Stimulated activated CD8-positive, alpha-beta memory T cell treated with anti-CD3 and anti-CD28 coated beads, Interleukin-4, amount 100 ng/mL, for 24 hours (primary cell): ENCODE results near the gene PROX1.

Experiments
- DNase-seq: peaks from one replicate; pipeline ENCODE4 v3.0.0-alpha.2; 2020; ENCODE audit warnings: low read depth

PROX1 gene

DNA sequence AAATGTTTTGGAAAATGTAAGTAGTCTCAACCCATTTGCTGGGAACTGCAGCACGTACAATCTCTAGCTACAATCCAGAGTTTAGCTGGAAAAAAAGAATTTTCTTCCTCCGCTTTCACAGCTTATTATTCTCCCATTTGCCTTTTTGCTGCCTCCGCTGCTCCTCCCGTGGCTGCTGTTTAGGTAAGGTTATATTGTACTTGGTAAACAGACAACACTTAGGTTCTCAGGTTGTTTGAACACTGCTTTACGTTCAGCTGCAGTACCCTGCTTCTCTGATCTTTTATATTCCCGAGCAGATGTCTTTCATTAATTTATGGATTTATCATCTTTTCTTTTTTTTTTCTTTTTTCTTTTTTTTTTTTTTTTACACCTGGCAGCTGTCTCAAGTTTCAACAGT lies 14.3 kb downstream of the PROX1 start:
- DNase-seq: no peak

DNA sequence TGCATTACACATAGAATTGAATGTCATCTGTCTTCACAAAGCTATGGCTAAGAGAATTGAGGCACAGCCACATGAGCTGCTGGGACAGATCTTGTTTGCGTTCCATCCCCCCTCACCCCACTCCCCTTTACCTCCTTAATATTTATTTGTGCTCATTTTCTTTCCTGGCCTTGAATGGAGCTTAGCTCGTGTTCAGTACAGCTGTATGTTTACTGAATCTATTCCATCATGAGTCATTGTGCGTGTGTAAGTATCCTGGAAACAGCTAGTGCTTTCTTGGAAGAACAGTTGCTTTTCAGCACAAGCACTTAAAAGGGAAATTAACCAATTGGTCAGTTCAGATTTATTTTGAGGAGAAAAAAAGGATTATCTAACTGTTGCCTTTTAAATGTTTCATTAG lies 14.7 kb downstream of the PROX1 start:
- DNase-seq: no peak

DNA sequence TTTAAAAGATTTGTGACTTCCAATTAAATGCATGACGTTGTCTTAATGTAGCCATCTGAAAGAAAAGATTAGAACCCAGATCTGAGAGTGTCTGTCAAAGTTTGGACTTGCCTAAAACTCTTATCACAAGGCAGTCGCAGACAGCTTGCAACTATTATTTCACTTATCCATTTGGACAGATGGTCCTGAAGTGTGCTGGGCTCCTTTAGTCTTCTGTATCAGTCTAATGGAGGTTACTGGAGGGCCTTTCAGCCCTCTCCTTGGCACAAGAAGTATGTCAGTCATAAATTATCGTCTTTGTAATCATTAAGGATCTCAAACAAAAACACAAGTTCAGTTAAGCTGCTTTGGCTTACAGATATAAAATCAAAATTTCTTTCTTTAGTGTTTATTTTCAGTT lies 15.5 kb downstream of the PROX1 start:
- DNase-seq: no peak

DNA sequence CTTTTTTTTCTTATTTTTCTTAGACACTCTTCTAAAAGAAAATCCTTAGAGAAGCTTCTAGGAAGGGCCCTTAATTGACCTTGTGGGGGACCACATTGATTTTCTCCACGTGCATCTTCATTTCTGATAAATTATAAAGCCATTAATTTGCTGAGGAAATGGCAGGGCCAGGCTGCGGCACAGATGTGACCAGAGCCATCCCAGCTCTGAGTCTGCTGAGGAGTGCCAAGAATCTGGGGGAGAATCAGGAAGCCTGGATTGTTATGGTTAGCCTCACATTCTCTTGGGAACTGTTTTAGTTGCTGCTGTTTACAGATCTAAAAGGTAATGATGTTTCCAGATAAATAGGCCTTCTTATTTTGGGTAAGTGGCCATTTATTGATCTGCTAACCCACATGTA lies 16.2 kb downstream of the PROX1 start:
- DNase-seq: no peak

DNA sequence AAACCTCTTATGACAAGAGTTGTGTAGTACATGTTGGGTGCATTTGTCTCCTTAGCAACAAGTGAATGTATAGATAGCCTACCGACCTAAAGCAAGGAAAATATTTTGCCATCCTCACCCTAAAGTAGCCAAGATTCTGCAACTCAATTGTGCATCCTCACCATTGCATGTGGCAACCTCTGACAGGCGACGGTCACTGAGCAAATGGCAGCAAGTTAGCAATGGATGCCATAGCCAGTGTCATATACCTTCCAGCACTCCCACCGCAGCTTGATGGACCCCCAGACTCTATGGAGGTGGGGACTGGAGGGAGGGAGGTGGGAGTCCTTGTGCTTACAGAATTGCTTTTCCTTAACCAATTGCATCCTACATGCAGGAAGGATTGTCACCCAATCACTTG lies 17.0 kb downstream of the PROX1 start:
- DNase-seq: no peak

DNA sequence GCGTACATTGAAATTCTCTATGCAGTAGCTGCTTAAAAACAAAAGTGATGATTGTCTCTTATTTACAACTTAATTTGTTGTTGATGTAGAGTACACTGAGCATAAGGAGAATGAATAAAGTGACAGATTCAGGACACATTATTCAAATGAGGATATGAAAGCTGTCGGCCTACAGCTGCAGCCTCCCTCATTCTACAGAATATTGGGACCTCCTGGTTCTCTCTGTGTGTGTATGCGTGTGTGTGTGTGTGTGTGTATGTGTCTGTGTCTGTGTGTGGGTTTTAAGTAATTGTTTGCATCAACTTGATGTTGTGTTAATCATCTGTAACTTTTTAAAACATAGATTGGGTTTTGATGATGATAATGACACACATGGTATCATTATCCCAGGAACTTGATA lies 17.9 kb downstream of the PROX1 start:
- no peak for DNase-seq

DNA sequence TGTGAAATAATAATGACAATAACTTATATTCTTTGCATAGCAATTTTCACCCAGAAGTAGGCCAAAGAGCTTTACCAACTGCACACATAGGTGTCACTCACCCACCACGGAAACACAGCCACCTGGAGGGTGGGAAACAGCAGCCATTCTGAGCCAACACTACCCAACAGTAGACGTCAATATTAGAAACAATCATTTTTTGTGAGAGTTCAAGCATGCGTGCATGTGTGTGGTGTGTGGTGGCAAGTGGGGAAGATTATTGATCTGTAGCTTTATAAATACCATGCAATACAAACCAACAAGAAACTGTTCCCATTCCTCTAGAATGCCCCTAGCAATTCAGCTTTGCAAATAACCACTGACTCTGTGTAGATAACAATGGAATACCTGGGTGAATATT lies 19.1 kb downstream of the PROX1 start:
- no peak for DNase-seq

DNA sequence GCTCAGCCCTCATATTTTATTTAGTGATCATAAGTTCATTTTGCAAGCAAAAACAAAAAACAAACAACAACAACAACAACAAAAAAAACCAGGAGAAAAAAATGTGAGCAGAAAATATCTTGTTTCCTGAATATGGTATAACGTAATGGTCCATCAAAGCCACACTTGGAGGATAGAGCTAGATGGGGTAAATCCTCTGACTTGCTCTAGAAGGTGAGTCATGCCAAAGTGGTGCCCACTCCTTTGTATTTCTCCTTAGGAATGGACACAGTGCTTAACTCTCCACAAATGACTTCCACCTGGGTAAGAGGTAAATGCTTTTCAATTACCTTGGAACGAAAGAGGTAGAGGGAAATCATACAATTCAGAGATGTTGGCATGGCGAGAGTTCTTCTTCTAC lies 20.6 kb downstream of the PROX1 start:
- no peak for DNase-seq

DNA sequence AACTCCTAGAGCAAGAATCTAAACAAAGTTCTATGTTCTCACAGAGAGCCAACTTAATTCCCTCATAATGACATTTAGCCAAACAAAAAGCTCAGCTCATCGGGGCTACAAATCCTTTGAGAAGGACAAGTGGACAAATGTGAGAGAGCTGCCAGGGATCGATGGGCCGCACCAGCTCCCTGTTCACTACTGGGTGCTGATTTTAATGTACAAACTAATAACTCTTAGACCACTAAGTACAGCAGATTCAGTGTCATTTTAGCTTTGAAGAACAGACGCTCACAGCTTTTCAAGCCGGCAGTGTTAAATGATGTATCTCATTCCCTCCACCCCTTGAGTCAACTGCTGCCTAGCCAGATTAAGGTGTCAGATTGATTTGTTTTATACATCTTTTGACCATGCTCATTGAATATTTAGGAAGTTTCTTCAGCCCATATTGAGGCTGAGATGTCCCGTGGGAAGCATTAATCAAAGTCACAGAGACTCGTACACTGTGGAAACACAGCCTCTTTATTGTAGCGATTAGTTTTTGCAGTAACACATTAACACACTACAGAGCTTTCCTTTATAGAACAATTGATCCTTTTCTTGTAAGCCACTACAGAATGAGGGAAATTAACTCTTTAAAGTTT lies 21.1 kb downstream of the PROX1 start:
- no peak for DNase-seq

DNA sequence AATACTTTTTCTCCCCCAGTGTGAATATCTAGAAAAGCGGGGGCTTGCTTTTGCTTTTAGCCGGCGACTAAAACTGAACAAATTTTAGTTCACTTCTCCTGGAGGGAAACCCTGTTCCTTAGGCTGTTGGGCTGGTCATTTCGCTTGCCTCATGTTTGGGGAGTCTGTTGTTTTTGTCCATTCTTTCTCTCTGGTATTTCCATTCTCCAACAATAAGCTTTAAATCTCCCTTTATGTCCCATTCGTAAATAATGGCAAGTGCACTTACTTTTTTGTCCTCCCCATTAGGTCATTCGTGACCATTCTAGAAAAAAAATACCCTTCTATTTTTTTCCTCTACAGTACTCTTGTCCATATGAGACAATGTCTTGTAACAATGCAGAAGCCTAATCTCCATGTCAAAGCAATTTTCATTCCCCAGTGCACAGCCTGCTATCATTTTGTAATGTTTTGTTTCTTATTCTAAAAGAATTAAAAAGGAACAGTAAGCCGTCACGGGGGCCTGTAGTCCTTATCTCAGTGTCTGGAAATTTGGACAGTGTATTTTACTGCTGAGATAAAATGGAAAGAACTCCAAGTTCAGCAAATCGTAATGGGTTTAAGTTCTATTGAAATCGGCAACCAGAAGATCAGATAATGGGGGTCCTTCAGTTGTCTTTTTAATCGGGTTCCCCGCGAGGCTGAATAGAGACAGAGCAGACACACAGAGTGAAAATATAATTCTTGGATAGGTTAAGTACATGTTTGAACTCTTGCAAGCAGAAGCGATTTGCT lies 21.8 kb downstream of the PROX1 start:
- DNase-seq: no peak

DNA sequence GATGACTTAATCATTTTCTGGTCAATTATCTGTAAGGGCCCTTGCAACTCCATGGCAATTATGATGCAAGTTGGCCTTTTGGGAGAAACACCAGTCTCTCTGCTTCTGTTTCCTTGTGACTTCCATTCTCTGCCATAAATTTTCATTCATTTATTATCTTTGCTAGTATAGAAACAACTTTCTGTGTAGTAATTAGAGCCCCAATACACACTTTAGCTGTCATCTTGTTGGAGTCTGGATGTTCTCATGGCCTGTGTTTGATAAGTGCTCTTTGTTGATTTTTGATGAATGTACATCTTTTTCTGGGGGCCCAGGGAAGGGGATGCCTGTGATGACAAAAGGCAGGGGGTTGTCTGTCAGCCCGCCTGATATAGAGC lies 22.4 kb downstream of the PROX1 start:
- DNase-seq: no peak

DNA sequence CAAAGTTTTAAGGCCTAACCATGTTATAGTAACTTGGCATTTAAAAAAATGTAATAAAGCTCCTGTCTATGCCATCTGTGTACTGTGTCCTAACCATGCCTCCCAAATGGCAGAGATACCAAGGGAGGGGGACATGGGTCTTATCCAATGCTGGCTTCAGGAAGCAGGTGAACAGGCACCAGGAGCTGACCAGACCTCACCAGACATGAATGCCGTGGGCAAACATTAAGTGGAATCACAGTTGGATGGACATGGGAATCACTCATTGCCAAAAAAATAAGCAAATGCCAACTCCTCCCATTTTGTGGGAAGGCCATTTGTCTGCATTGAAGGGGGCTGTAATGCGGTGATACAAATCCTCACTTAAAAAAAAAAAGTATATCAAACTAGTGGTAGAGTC lies 22.9 kb downstream of the PROX1 start:
- DNase-seq: no peak

DNA sequence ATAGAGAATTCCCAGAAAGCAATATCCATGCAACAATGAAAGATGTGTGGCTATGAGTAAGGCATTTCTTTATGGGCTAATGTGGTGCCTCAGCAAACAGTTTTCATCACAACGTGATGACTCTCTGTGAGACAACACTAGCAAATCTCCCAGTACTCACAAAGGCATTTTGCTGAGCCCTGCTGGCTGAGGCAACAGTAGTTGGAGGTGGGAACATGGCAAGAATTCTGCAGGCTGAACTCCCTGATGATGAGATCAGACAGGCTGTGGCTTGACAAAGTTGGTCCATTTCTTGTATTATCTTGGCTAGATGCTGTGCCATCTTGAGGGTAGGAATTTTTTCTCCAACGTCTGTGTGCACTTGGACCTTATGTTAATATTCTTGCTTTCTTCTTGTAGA lies 24.6 kb downstream of the PROX1 start:
- DNase-seq: no peak

DNA sequence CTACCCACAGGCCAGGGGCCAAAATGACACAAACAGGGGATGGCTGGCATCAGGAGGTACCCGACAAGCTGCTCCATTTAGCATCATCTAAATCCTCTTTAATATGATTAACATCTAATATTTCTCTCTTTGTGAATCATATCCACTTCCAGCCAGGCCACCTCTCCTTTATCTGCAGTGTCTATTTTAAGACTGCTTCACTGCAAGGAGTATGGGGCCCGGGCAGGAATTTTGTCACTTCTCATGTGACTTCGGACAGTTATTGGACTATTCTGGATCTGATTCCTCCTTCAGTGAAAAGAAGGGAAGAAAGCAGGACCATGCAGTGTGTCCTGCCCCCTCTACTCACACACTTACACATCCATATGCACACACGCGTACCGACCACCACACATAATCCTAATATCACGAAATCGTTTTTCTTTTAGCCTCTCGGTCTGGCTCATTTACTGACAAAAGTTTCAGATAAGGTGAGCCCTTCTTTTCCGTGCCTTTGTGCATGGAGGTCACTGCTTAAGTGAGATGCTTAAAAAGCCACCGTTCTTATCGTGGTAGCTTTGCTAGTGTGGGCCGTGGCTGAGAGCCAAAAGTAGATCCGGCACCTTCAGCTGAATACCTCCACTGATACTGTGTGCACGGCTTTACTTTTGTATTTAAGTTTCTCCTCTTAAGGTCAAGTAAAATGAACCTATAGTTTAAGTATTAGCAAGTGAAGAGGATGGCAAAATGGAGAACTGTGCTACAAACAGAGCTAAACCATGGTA lies 26.0 kb downstream of the PROX1 start:
- DNase-seq: no peak

DNA sequence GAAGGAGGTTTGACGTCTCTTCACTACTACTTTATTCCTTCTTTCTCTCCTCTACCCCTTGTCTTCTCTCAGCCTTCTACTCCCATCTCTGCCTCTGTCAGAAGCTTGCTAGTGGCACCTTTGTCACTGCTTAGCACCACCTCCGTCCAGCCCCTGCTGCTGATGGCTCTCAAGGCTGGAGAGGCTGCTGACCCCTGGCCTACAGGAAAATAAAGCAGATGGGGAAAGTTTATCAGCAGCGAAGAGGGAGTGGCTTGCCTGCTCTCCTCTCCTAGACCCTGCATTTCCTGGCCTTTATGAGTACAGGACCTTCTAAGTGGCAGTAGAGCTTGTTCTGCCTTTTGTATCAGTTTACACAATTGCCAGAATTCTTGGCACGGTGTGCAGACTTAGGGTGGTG lies 27.0 kb downstream of the PROX1 start:
- DNase-seq: no peak

DNA sequence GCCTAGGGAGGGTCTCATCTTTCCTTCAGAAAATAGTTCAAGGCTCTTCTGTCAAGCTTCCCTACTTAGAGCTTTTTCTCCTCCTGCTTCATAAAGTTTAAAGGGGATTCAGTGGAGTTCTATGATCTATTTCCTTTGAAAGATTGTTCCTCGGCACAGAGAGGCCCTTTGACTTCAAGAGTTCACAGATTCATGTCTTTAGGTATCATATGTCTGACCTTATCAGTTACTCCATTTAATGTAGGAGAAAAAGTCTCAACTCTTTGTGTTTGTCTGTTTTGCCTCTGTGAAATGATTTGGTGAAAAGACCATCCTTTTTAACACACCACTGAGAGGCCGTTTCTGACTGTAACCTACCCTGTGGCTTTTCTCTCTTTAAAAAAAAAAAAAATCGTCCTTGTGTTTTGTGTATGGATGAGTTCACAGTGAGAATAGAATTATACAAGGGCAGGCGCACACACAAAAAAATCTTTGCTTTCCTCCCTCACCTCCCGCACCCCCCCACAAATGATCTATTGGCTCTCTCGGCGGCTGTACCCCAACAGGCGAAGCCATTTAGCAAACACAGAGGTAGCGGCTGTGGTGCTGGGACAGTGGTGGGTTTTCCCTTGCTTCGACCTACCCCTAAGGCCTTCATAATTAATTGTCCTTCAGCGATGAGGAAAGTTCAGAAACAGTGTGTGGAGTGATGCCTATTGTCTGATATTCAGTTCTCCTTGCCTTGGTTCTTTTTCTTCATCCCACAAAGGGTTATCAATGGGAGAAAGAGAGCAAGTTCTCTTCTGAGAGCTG lies 29.6 kb downstream of the PROX1 start:
- DNase-seq: no peak

DNA sequence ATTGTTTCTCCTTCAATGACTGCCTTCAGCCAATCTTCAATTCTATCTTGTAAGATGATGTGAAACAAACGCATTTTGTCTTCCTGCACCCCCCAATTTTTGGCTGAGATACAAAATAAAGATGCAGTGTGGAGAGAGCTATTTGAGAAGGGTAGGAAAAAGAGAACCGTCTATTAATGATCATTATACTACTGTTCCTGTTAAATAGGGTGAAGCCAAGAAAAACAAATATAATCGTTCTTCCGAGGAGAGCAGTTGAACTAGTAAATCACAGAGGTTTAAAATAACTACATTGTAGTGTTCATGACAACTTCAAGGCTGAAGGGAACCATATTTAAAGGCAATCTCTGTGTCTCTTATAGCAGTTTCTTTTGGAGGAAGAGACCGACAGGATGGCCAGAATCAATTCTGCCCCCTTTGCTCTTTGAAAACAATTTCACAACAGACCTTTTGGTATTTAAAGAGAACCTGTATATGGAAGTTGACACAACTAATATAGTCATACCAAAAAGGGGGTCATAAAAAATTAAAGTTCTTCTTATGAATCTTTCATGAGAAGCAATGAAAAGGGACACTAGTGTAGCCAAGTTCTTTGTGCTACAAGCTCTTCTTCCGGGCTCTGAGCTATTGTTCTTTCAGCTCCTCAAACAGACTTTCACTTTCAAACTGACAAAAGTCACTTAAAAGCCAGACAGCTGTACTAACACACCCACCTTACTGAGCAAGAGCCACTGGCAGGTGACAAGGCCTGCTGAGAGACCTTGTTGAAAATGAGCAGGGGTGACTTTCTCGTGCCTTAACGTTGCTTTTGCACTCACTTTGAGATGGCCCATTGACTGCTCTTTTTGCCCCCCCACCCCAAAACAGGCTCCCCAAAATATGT lies 30.9 kb downstream of the PROX1 start:
- DNase-seq: no peak

DNA sequence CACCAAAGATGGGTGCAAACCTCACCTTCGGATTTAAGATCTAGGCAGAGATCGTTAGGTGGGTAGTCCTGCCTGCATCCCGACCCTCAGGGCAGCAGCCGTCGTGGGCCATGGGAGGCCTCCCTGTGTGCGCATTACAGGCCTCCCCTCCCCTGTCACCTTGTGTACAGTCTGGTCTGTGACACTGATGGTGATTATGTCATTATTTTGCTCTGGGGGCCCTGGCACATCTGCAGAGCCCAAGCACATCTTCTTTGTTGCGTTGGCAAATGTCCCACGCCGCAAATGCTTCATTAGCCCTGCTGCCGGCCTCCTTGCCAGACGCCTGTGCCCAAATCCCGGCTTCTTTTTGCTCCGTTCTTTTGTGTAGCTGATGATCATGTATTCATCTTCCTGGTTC lies 31.7 kb downstream of the PROX1 start:
- no peak for DNase-seq

DNA sequence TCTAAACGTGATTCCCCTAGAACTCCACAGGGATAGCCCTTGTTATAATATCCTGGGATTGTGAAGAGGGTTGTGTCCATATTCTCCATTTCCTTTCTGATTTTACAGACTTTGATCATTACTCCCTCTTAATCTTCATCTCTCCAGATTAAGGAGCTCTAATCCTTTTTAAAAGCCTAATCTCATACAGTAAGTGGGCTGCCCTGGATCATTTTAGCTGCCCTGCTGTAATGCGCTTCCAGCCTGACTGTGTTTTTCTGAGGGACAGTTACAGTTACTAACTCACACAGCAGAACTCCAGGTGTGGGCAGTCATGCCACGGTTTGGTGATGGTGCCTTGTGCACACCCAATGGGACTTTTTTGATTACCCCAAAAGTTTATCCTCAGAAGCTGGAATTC lies 33.5 kb downstream of the PROX1 start:
- no peak for DNase-seq

DNA sequence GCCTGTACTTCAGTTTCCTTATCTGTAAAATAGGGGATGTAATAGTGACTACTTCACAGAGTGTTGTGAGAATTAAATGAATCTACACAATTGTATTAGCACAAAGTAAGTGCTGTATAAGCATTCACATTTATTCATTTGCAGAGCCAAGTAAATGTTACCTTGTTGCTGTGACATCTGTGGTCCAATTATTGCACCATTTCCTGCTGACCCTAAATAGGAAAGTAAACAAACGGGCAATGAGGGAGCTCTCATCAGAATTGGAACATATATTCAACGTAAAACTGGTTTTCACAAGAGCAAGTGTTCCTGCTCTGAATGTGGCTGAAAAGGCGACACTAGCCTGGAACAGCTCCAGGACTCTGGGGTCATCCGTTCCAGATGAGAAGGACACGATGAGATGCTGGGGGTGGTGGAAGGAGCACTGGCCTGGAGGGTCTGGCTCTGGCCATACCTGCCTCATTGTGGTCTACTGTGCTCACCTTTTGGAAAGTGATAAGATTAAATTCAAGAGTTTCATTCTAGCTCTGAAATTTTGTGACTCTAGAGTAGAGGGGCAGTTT lies 34.5 kb downstream of the PROX1 start:
- DNase-seq: no peak

DNA sequence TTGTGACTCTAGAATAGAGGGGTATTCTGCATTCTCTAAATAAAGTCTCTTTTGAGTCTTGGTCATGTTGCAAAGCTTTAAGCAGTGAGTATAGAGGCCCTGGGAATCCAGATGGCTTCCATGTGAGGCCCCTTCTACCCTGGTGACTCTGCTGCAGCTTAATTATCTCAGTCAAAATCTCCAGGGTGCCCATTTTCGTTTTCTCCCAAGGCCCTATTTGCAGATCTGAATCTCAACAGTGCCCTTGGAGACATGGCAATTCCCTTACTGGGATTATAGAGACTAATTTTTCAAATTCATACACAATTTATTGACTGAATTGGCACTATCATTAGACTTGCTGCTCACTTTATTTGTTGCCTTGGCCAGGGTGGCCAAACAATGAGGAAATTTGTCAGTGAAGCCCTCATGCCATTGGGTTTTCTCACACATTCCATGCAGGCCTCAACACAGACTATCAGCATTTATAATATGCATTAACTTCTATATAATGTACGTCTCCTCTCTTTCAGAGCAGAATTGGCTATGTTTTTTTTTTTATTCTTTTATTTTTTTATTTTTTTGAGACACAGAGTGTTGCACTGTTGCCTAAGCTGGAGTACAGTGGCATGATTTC lies 35.1 kb downstream of the PROX1 start:
- DNase-seq: no peak
